Stimulated activated naive CD8-positive, alpha-beta T cell treated with anti-CD3 and anti-CD28 coated beads, Interleukin-15, amount 100 ng/mL, for 72 hours (primary cell): ENCODE measurements around the gene NAXE.
A peak's percentile ranks its signal among the peaks of the same experiment; 100 is the strongest.
"Not testable (repeated sequence)": the region's sequence is repeated elsewhere in the genome, so short reads cannot be mapped to it uniquely, and the experiment has no call there.

Experiments
- ATAC-seq: fragments of 150-1000 bp; cut with Tn5 transposase; 2 replicates; pipeline ENCODE4 v1.10.0; 2021; ENCODE audit warnings: mild to moderate bottlenecking, moderate library complexity
- DNase-seq, 2 donors: peaks; one replicate each; pipeline ENCODE4 v3.0.0; 2021 to 2022
- H3K27ac Mint-ChIP-seq, 2 donors: one replicate each; pipeline ENCODE4 v1.8.0; 2022; ENCODE audit warnings: mild to moderate bottlenecking in 2 of 2, mixed read lengths in 2 of 2, moderate library complexity in 2 of 2
- H3K27me3 Mint-ChIP-seq: one replicate; pipeline ENCODE4 v1.8.0; 2022; ENCODE audit warnings: mixed read lengths
- H3K4me1 Mint-ChIP-seq: one replicate; pipeline ENCODE4 v1.8.0; 2022; ENCODE audit warnings: mild to moderate bottlenecking, mixed read lengths
- H3K4me3 Mint-ChIP-seq, 2 donors: one replicate each; pipeline ENCODE4 v1.8.0; 2022; ENCODE audit warnings: mild to moderate bottlenecking in 2 of 2, mixed read lengths in 2 of 2, moderate library complexity in 1 of 2
- H3K9me3 Mint-ChIP-seq, 2 donors: one replicate each; pipeline ENCODE4 v1.8.0; 2022; ENCODE audit warnings: mixed read lengths in 2 of 2

NAXE gene

DNA sequence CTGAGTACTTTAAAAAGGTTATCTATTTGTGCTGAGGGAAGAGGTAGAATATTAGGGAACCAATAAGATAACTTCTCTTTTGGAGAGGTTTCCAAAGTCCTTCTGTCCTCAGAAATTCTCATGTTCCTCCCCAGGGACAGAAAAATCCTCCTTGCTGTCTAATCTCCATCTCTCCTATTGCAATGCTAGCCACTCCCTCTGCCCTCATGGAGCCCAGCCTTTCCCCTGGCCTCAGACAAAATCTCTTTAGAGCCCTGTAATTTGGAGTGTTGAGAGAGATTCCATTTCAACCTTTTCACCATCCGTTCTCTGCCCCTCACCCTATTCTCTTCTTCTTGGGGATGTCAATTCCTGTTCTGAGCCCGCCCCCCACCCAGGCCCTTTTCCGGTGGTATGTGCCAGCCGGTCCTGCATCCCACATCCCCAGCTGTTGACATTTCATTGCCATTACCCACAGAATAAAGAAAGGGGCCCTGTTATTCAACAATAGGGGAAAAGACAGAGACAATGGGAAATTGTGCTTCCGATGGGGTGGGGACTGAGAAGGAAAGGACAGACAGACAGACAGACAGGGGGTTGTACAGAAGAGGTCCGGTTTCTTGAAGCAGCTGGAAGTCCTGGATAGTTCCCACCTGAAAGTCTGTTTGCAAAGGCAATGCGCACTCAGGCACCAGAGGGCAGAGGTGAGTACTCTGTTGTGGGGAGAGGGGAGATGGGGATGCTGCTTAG is 27.4 kb downstream of the NAXE start, which contains the start of gene HAPLN2:
Gene HAPLN2, plus strand, starts transcription at position 563 of the 729 bp plus-strand sequence. CDS start 4,076 bp downstream, outside the sequence.
- Mint-ChIP-seq H3K9me3 (no peaks in the 10 kb centered on the region), H3K4me1 (peaks cover 12% of the 10 kb centered on the region), H3K4me3 (no peak within 1 kb of the TSS), H3K27ac (no peak within 1 kb of the TSS), H3K27me3 (peaks cover 63% of the 10 kb centered on the region)
- DNase-seq (no peak), ATAC-seq (no peak)

GRCh38 chr1:156619582-156619955 is 28.0 kb downstream of the NAXE start:
- Mint-ChIP-seq H3K27me3 (peaks cover 69% of the 10 kb centered on the region), H3K9me3 (no peaks in the 10 kb centered on the region), H3K27ac (no peak overlapping the region), H3K4me1 (peaks cover 17% of the 10 kb centered on the region), H3K4me3 (no peak overlapping the region)
- ATAC-seq (no peak), DNase-seq (no peak)

DNA sequence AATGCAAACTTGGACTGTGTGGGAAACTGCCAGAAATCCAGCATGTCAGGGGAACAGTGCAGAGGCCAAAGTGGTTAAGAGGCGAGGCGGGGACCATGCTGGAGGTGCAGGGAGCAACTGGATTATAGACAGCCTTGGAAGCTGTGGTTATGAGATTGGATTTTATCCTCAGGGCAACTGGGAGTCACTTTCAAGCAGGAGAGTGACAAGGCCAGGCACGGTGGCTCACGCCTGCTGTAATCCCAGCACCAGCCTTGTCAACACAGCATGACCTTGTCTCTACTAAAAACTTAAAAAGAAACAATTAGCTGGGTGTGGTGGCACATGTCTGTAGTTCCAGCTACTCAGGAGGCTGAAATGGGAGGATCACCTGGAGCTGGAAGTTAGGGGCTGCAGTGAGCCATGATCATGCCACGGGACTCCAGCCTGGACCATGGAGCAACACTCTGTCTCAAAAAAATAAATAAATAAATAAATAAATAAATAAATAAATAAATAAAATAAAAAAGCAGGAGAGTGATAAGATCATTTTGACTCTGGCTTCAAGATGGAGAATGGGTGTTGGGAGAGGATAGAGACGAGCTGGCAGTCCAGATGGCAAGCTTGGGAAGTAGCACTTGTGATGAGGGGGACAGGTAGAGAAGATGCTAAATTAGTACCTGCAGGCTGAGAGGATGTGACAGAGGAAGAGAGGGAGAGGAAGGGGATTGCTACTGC is 31.2 kb downstream of the NAXE start:
- Mint-ChIP-seq H3K4me1 (peaks cover 29% of the 10 kb centered on the region), H3K27ac (no peak overlapping the region), H3K9me3 (no peaks in the 10 kb centered on the region), H3K4me3 (no peak overlapping the region), H3K27me3 (peaks cover 82% of the 10 kb centered on the region)
- DNase-seq = no peak
- no peak for ATAC-seq

GRCh38 chr1:156623946-156624813 is 32.6 kb downstream of the NAXE start:
- H3K27ac Mint-ChIP-seq = peak overlapping the region in 1 of 2 donors; percentile 72
- H3K27me3 Mint-ChIP-seq = peaks cover 80% of the 10 kb centered on the region
- H3K4me3 Mint-ChIP-seq = peak overlapping the region; percentile 58 to 78
- peaks cover 25% of the 10 kb centered on the region for H3K4me1 Mint-ChIP-seq
- ATAC-seq = peak; percentile 75
- DNase-seq = peak in 1 of 2 donors; percentile 51
- no peaks in the 10 kb centered on the region for H3K9me3 Mint-ChIP-seq

- H3K27ac Mint-ChIP-seq = no peak overlapping the region
- H3K9me3 Mint-ChIP-seq = no peaks in the 10 kb centered on the region
- H3K4me3 Mint-ChIP-seq = peak overlapping the region; percentile 58 to 78
- peaks cover 18% of the 10 kb centered on the region for H3K4me1 Mint-ChIP-seq
- H3K27me3 Mint-ChIP-seq = peaks cover 79% of the 10 kb centered on the region
- DNase-seq (no peak), ATAC-seq (peak; percentile 18)
These were observed 33.3 kb downstream of the NAXE start for GRCh38 chr1:156624814-156625435.

DNA sequence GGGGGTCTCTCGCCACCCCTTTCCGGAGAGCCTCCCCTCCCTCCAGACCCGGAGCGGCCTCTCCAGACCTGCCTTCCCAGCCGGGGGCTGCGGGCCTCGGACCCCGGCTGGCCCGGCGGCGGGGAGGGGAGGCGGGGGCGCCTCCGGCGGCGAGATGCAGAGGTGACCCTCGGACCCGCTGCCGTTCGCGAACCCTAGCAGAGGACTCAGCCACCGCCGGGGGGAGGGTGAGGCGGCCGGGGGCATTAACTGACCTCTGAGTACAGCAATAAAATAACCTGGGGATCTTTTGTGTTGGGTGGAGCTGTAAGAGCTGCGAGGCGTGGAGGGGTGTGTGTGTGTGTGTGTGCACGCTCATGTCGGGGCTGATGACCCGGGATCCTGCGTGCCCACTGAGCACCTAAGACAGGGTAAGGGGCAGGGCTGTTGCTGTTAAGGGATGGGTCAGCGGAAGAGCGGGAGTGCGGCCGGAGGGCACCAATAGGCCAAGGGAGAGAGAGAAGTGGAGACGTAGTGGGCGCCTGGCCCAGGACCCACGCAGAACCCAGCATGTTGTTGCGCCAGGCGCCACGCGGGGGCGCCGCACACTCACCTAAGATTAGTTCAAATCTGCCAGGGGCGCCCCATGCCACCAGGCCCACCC is 34.0 kb downstream of the NAXE start:
- Mint-ChIP-seq H3K4me1 (peaks cover 18% of the 10 kb centered on the region), H3K27me3 (peaks cover 79% of the 10 kb centered on the region), H3K27ac (no peak overlapping the region), H3K9me3 (no peaks in the 10 kb centered on the region), H3K4me3 (peak overlapping the region; percentile 55 to 72)
- peak; percentile 50 to 60 for DNase-seq
- ATAC-seq = peak; percentile 69

DNA sequence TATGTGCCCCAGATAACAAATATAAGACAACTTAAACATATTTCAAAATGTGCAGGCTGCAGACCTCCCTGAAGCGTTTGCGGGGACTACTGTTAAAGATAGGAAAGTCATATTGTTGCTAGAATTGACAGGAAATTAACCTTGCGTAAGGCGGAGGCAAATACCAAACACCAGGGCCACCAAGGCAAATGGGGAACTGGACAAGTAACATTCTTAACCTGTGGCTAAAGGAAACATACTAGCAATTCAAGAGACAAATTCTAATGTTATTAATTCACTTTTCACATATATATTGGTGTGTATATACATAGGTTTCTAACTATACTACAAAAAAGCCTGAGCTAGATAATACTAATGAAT is 34.5 kb downstream of the NAXE start:
- Mint-ChIP-seq H3K4me1 (peaks cover 18% of the 10 kb centered on the region), H3K4me3 (no peak overlapping the region), H3K27me3 (peaks cover 79% of the 10 kb centered on the region), H3K27ac (no peak overlapping the region), H3K9me3 (no peaks in the 10 kb centered on the region)
- ATAC-seq (no peak), DNase-seq (no peak)

DNA sequence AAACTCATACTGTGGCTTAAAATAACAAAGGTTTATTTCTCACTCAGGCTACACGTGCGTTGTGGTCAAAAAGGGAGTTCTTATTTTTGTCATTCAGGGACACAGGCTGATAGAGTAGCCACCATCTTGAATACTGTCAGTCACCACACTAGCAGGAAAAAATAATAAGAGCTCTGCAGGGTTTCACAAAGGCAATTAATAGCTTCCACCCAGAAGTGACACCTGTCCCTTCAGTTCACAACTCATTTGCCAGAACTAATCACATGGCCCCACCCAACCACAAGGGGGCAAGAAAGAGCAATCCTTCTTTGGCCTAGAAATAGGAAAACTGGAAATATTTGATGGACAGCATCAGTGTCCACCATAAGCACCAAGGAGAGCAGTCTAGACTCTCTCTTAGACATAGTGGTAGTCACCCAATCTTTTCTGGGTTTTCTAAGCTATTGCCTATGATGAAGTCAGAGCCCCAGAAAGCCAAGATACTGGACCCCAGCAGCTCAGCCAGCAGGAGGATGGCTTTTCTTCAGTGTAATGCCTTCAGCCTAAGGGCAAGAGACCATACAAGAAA is 35.8 kb downstream of the NAXE start:
- H3K4me3 Mint-ChIP-seq = no peak overlapping the region
- H3K27ac Mint-ChIP-seq = no peak overlapping the region
- DNase-seq = no peak

DNA sequence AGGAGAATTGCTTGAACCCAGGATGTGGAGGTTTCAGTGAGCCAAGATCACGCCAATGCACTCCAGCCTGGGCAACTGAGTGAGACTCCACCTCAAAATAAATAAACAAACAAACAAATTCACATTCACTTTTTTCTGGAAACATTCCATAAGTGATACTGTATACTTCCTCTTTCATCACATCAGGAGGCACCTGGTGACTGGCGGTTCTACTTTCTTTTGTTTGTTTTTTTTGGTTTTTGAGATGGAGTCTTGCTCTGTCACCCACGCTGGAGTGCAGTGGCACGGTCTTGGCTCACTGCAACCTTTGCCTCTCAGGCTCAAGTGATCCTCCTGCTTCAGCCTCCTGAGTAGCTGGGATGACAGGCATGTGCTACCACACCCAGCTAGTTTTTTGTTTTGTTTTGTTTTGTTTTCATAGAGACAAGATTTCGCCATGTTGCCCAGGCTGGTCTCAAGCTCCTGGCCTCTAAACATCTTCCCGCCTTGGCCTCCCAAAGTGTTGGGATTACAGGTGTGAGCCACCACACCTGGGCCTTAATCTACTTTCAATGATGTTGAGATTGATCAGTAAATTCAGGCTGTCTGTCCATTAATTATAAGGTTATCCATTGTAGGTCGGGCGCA is 38.4 kb downstream of the NAXE start:
- H3K4me1 Mint-ChIP-seq = peaks cover 11% of the 10 kb centered on the region
- H3K27ac Mint-ChIP-seq = no peak overlapping the region
- no peak overlapping the region for H3K4me3 Mint-ChIP-seq
- H3K9me3 Mint-ChIP-seq = no peaks in the 10 kb centered on the region
- ATAC-seq (no peak), DNase-seq (no peak)
- peaks cover 62% of the 10 kb centered on the region for H3K27me3 Mint-ChIP-seq

More for the DNA sequence above, 35.8 kb downstream of the NAXE start:
- Mint-ChIP-seq H3K4me1 (peaks cover 18% of the 10 kb centered on the region), H3K27me3 (peaks cover 79% of the 10 kb centered on the region), H3K9me3 (no peaks in the 10 kb centered on the region)
- ATAC-seq = no peak

- peaks cover 58% of the 10 kb centered on the region for H3K27me3 Mint-ChIP-seq
- not testable (repeated sequence) for H3K9me3 Mint-ChIP-seq, H3K27ac Mint-ChIP-seq, ATAC-seq, H3K4me3 Mint-ChIP-seq, DNase-seq, H3K4me1 Mint-ChIP-seq
These were observed 39.6 kb downstream of the NAXE start for GRCh38 chr1:156631152-156631551.

- H3K27me3 Mint-ChIP-seq = peaks cover 61% of the 10 kb centered on the region
- no peak for ATAC-seq
- no peak for DNase-seq
- no peak overlapping the region for H3K27ac Mint-ChIP-seq
- H3K9me3 Mint-ChIP-seq = no peaks in the 10 kb centered on the region
- no peak overlapping the region for H3K4me3 Mint-ChIP-seq
- no peaks in the 10 kb centered on the region for H3K4me1 Mint-ChIP-seq
These were observed 40.8 kb downstream of the NAXE start for GRCh38 chr1:156632355-156632754.

- Mint-ChIP-seq H3K4me1 (peaks cover 24% of the 10 kb centered on the region), H3K27ac (no peak overlapping the region), H3K27me3 (peaks cover 77% of the 10 kb centered on the region), H3K4me3 (no peak overlapping the region), H3K9me3 (no peaks in the 10 kb centered on the region)
- DNase-seq = no peak
- no peak for ATAC-seq
These were observed 46.8 kb downstream of the NAXE start for GRCh38 chr1:156638189-156638985.

GRCh38 chr1:156639601-156640101 is 48.1 kb downstream of the NAXE start:
- Mint-ChIP-seq H3K9me3 (no peaks in the 10 kb centered on the region), H3K4me1 (peaks cover 36% of the 10 kb centered on the region), H3K27ac (no peak overlapping the region), H3K27me3 (peaks cover 88% of the 10 kb centered on the region), H3K4me3 (no peak overlapping the region)
- DNase-seq = no peak
- no peak for ATAC-seq
